Lower leg skin (tissue), 4 donors: ENCODE results near the gene BBIP1. TPM values are rescaled to one million over a fixed set of nuclear protein-coding genes. Genes with fewer than 3 reads are reported as not detected.

ENCODE experiments used
- DNase-seq, 2 donors: peaks; one replicate each; pipeline ENCODE4 v3.0.0-alpha.2; 2019; ENCODE audit warnings: low spot score in 2 of 2
- H3K4me3 ChIP-seq: fragments of 200-600 bp; sonication (generic); 2 replicates; pipeline ENCODE4 v1.5.1; 2017; ENCODE audit warnings: mild to moderate bottlenecking, low read depth; ENCODE audit not compliant: poor library complexity, severe bottlenecking
- POLR2A ChIP-seq, 2 donors: fragments of 450-650 bp; IDR thresholded peaks; one replicate each; pipeline ENCODE4 v1.6.1; 2016 to 2017; ENCODE audit warnings: antibody characterized with exemption in 2 of 2, mild to moderate bottlenecking in 1 of 2, moderate library complexity in 1 of 2
- WGBS, 2 donors: methylation state at CpG; one replicate each; pipeline ENCODE4 v1.1.5; 2018; 5-methylcytosine and 5-hydroxymethylcytosine counted together
- intact Hi-C: fragments of 100-400 bp; cut with DNase I; formaldehyde crosslinking; loops from one replicate; pipeline ENCODE4 v1.15.0; 2023; ENCODE audit warnings: low total_unique reads
- total RNA-seq, 4 donors: library from RNA; depleted of rRNA; stranded (reverse); fragments of >200 nt; gene quantifications; one replicate each; pipeline ENCODE4 v1.1.0, GENCODE V29; 2016
- TF ChIP-seq, protein P1 (sequence below), 3 donors: fragments of 450-650 bp; IDR thresholded peaks; one replicate each; pipeline ENCODE4 v1.5.1; 2016; ENCODE audit warnings: antibody characterized with exemption in 3 of 3, mild to moderate bottlenecking in 3 of 3, moderate library complexity in 2 of 3

BBIP1 gene
- total RNA-seq, 4 donors from 2014 or later, result 6.0 to 10.3 (median 8.9) TPM

DNA sequence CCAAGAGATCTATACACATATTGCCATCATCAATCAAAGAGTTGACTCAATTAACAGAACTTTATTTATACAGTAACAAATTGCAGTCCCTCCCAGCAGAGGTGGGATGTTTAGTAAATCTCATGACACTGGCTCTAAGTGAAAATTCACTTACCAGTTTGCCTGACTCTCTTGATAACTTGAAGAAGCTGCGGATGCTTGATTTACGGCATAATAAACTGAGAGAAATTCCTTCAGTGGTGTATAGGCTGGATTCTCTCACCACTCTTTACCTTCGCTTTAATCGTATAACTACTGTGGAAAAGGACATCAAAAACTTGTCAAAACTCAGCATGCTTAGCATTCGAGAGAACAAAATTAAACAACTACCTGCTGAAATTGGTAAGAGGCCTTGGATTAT is 45.7 kb upstream of the BBIP1 start:
- WGBS, 2 donors, result 97% methylated on average over 5 of the region's 5 CpGs

DNA sequence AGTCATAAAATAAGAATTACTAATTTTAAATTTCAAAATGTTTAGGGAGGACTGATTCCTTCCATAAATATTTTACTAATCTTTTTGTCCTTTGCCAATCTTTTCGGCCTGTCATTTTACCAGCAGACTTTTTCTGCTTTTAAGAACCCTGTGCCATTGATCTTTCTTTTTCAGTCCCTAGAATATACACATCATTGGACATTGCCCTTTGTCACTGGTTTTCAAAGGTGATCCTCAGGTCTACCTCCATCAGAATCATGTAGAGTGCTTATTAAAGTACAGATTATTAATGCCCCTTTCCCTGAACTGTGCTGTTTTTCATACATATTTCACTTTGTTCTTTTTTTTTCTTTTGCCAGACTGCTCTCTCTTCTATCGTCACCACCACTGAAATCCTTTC is 44.2 kb upstream of the BBIP1 start:
- TF ChIP-seq POLR2A (IDR thresholded peaks at IDR 0.05), result no peak
- TF ChIP-seq, protein P1, sequence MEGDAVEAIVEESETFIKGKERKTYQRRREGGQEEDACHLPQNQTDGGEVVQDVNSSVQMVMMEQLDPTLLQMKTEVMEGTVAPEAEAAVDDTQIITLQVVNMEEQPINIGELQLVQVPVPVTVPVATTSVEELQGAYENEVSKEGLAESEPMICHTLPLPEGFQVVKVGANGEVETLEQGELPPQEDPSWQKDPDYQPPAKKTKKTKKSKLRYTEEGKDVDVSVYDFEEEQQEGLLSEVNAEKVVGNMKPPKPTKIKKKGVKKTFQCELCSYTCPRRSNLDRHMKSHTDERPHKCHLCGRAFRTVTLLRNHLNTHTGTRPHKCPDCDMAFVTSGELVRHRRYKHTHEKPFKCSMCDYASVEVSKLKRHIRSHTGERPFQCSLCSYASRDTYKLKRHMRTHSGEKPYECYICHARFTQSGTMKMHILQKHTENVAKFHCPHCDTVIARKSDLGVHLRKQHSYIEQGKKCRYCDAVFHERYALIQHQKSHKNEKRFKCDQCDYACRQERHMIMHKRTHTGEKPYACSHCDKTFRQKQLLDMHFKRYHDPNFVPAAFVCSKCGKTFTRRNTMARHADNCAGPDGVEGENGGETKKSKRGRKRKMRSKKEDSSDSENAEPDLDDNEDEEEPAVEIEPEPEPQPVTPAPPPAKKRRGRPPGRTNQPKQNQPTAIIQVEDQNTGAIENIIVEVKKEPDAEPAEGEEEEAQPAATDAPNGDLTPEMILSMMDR (IDR thresholded peaks at IDR 0.05), result no peak
- no peak for DNase-seq
- no peak overlapping the region for H3K4me3 ChIP-seq
- intact Hi-C loops, result no loop called here
- 78 to 94% methylated on average over 2 of the region's 2 CpGs for WGBS, 2 donors

More for the DNA sequence above, 45.7 kb upstream of the BBIP1 start:
- DNase-seq, result no peak
- no peak overlapping the region for H3K4me3 ChIP-seq
- TF ChIP-seq POLR2A (IDR thresholded peaks at IDR 0.05), result no peak
- intact Hi-C loops, result no loop called here

DNA sequence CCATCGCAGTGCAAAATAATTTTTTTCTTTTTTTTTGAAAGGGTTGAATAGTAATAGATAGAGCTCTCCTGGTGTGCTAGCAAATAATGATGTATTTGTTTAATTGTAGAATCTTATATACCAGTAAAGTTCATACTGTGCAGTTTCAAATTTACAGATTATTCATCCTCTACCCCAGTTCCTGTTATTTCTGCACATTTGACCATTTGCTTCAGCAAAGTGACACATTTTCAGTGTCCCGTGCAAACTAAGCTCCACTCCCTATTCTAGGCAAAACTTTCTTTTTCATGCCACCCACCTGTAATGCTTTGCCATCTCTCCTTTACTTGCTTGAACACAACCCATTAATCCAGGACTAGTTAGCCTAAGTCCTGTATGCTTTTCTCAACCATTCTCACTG is 43.5 kb upstream of the BBIP1 start:
- H3K4me3 ChIP-seq, result no peak overlapping the region
- 91 to 97% methylated on average over 2 of the region's 2 CpGs for WGBS, 2 donors
- no peak for DNase-seq
- intact Hi-C loops, result no loop called here
- TF ChIP-seq, protein P1 (IDR thresholded peaks at IDR 0.05), result no peak
- TF ChIP-seq POLR2A (IDR thresholded peaks at IDR 0.05), result no peak

DNA sequence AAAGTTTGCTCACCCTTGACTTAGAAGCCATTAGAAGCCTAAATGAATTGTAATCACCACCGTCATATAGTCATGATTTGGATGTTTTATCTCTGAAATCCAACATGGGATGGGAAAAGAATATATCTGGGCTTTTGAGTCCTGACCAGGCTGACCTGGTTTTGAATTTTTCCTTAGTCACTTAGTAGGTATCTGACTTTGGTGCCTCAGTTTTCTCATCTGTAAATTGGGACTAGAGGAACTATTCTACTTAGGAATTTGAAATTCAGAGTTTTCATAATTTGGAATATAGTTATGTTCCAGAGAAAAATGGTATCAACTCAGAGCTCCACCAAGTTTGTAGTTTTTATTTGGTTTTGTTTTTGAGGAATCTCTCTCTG is 41.3 kb upstream of the BBIP1 start:
- no peak overlapping the region for H3K4me3 ChIP-seq
- no peak for DNase-seq
- TF ChIP-seq, protein P1 (IDR thresholded peaks at IDR 0.05), result no peak
- no peak for TF ChIP-seq POLR2A (IDR thresholded peaks at IDR 0.05)
- WGBS, 2 donors, result 94 to 100% methylated on average over 1 of the region's 1 CpG
- intact Hi-C loops, result no loop called here

DNA sequence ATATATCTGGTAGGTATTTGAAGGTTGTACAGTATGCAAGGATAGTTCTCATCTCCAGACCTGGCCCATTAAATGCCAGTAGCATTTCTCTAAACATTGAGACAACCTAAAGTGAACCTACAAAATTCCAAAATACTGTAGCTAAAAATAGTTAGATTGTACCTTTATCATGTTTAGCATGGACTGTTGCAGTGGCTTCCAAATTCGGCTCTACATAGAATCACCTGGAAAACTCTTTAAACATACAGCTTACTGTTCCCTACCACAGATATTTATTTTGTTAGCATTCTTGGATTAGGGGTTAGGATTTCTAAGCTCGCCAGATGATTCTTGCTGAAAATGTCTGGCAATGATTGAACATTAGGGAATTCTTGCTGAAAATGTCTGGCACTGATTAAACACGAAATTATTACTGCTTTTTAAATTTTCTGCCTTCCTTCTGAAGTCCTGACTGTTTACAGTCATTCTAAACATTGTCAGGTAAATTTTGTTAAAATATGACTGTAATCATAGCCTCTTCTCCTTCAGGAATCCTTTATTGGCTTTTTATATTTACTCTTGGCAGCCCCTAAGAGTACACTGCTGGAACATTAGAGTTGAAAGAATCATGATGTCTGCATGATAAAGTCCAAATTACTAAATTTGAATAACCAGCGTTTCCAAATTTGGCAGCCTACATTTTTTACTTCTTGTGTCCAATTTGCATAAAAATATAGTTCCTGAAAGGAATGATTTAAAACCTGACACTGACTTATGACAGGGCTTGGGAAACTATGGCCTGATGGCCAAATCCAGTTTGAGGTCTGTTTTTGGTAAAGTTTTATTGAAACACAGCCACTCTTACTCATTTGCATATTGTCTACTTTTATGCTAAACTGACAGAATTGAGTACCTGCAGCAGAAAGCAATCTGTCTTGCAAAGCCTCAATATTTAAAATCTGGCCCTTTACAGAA is 40.7 kb upstream of the BBIP1 start:
- DNase-seq, result no peak
- H3K4me3 ChIP-seq, result no peak overlapping the region
- intact Hi-C loops, result no loop called here
- WGBS, 2 donors, result 22 to 40% methylated on average over 4 of the region's 4 CpGs
- TF ChIP-seq POLR2A (IDR thresholded peaks at IDR 0.05), result no peak
- TF ChIP-seq, protein P1 (IDR thresholded peaks at IDR 0.05), result no peak

DNA sequence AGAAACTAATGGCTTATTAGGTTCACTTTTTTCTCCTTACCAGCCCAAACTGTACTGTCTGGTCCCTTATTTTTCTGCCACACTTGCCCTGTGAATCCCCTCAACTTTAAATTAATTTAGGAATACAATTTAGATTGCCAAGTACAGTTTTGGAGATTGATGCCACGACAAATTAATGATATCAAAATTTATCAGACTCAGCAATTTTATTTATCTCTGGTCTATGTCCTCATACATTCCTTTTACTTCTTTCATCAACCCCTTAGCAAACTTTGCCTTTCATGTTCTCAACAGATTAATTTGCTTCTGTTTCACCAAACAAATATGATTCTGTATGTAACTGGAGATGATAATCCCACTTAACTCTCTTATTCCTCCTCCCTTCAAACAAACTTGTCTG is 38.6 kb upstream of the BBIP1 start:
- intact Hi-C loops, result no loop called here
- no peak for DNase-seq
- TF ChIP-seq, protein P1 (IDR thresholded peaks at IDR 0.05), result no peak
- H3K4me3 ChIP-seq, result no peak overlapping the region
- WGBS, 2 donors, result 63 to 69% methylated on average over 1 of the region's 1 CpG
